Erythroblast (primary cell): ENCODE results near the gene CLSTN2.

Source experiments
- GATA1 ChIP-seq: IDR thresholded peaks from 2 replicates; pipeline ENCODE4 v1.6.1; 2011; ENCODE audit warnings: low read depth, mild to moderate bottlenecking, control low read depth, low read length, moderate library complexity
- POLR2A ChIP-seq: IDR thresholded peaks from 2 replicates; pipeline ENCODE4 v1.6.1; 2011; ENCODE audit warnings: mild to moderate bottlenecking, low read length

GRCh38 chr3:140198242-140198641 lies 263.3 kb downstream of the CLSTN2 start:
- TF ChIP-seq POLR2A (no peak), GATA1 (no peak)
